HCEC 1CT (cell line): Measurements from ENCODE around the gene GRK5.

Experiments used
- DNase-seq: peaks from one replicate; pipeline ENCODE4 v3.0.0-alpha.2; 2017

GRK5 gene

DNA sequence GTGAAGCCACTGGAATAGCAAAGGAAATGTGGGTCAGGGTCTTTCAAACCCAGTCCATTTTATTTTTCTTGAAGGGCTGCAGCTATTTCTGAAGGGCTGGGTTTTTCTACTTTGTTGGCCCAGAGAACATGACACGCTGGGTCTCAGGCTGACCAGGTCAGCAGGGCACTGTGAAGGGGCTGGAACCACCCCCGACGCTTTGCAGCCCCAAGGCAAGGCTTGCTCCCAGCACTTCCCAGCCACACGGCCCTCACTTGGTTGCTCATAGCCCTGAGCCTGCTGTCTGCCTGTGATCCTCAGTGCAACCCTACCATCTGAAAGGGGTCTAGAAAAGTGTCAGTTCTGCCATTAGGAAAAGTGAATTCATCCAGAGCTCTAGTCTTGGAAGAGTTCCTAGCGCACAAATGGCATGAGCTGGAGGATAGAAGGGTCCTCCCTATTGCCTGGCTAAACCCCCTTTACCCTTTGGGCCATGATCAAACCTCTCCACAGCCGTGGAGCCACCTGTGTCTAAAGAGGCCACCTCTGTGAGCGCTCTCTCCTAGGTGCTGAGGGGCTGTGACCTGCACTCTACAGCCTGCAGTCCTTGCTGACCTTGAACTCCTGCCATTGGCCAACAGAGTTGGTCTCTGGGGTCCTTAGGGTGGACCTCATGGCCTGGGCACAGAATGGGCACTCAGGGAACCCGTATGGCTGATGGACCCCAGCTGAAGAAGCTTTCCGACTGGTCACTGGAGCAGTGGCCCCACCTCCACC lies 203.2 kb downstream of the GRK5 start:
- DNase-seq = no peak

- no peak for DNase-seq
These were observed 205.1 kb downstream of the GRK5 start for GRCh38 chr10:119412244-119413092.

DNA sequence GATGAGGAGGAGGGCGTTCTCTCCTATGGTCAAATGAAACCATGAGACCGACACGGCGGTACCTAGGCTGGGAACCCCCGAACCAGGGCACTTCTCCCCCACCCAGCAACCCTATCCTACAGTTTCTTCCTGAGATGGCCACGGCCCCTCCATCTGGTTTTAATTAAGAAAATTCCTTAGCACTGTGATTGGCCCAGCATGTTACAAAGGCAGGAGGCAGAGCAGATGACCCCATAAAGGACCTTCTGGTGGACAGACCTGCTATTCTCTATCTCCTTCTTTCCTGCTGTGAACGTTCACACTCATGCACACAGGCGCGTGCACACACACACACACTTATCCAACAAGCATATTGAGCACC lies 205.7 kb downstream of the GRK5 start:
- DNase-seq = peak; percentile 46

DNA sequence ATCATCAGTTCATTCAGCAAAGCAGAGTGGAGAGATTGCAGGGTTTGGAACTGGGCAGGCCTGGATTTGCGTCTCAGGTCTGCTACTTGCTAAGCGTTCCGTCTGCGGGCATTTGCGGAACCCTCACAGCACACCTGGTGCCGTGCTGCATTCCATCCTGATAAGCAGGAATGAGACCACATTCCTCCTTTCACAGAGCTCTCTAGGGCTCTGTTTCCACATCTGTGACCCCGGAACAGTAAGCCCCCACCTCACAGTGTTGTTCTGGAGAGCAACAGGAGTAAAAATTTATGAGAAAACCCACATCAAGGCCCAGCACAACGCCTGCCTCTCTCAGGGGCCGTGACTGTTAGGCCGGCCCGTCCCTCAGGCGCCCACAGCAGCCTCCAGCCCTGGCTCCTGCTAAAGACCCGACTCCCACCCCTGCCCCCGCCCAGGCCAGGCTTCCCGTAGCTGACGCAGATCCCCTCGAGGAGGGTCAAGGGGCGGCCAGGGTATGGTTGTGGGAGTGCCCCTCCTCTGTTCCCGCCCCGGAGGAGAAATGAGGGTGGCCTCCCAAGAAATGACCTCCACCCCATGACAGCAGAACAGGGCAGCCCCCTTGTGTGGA lies 206.2 kb downstream of the GRK5 start:
- DNase-seq = no peak

DNA sequence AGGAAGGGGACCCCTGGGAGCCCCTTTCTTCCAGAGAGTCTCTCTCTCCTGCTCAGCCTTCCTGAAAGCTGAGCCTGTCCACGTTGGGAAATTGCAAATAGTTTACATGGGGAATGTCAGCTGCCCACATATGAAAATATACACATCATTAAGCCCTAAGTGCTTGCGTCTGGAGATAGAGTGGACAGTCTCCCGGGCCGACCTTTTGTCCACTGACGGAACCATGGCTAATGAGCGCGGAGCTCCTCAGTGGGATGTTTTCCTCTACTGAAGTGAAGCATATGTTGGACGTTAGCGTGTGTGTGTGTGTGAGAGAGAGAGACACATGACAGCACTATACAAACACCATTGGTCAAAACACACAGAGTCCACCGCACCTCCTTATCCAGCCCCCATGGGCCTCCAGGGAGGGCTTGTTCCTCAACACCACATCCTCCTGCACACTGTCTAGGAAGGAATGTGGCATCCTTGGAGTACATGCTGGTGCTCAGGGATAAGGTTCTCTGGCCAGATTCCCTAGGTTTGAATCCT lies 206.8 kb downstream of the GRK5 start:
- peak; percentile 66 for DNase-seq

DNA sequence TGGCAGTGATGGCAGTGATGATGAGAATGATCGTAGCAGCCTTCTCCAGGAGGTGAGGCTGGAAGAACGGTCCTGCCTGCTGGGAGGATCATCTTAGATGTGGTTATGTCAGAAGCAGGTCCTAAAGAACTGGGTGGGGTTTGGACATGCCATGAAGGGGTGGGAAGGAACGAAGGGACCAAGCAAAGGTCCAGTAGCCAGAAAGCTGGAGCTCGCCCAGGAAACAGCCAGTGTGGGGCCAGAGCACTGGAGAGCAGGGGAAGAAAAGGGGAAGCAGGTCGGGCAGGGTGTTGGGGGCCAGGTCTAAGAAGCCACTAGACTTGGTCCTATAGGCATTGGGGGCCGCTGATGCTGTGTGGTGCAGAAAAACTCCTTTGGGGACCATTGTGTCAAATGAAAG lies 207.8 kb downstream of the GRK5 start:
- DNase-seq = no peak

- DNase-seq = no peak
These were observed 208.4 kb downstream of the GRK5 start for GRCh38 chr10:119415536-119416503.

GRCh38 chr10:119416855-119417254 lies 209.5 kb downstream of the GRK5 start:
- peak; percentile 60 for DNase-seq

- no peak for DNase-seq
These were observed 210.5 kb downstream of the GRK5 start for GRCh38 chr10:119417852-119418251.

DNA sequence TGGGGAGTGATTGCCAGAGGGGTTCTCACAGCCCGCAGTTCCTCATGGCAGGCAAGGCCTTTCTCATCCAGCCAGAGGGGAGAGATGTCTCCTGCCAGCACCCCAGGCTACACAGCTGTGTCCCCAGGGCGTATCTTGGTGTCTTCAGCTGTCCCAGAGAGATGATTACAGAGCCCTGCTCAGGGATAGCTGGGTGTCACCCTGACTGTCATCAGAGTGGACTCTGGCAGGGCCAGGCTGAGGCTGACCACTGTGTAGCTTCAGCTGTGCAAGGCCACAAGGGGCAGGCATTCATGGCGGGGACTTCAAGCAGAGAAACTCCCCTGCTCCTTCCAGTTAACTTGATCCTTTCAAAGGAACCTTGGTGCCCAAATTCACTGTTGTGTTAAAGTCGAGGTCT lies 211.0 kb downstream of the GRK5 start:
- DNase-seq = no peak

- DNase-seq = no peak
These were observed 212.6 kb downstream of the GRK5 start for GRCh38 chr10:119419931-119420330.

GRCh38 chr10:119420950-119421875 lies 213.8 kb downstream of the GRK5 start:
- no peak for DNase-seq

- no peak for DNase-seq
These were observed 214.7 kb downstream of the GRK5 start for GRCh38 chr10:119421891-119422681.

DNA sequence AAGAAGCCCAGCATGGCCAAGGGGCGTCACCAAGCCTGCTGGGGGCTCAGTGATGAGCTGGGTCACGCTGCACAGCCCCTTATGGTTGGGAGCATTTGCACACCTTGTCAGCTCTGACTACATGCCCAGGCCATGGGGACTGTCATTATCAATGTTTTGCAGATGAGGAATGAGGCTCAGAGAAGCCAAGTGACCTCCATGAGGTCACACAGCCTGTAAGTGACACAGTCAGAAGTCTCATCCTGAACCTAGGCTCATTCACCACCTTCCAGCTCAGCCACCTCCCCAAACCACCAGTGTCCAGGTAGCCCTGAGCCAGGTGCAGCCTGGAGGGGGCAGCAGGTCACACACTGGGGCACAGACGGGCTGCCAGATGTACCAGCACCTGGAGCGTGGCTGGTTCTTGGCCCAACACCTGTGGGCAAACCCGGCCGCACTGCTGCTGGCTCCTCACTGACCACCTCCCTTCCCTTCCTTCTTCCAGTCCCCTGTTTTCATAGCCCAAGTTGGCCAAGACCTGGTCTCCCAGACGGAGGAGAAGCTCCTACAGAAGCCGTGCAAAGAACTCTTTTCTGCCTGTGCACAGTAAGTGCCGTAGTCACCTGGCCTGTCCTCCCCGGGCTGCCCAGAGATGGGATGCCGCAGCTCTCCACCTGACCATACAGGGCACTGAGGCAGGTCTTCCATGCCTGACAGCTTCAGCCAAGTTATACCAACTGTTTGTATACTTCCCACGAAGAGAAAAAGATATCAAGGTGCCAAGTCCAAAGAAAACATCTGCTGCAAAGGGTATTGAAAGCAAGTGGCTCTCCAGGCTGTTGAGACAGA lies 215.5 kb downstream of the GRK5 start:
- no peak for DNase-seq

- DNase-seq = no peak
These were observed 216.3 kb downstream of the GRK5 start for GRCh38 chr10:119423510-119424257.

- DNase-seq = no peak
These were observed 217.0 kb downstream of the GRK5 start for GRCh38 chr10:119424258-119424975.

GRCh38 chr10:119425102-119425880 lies 217.9 kb downstream of the GRK5 start:
- no peak for DNase-seq
